Measurements from ENCODE around the gene HIC1. TPM values are rescaled to one million over a fixed set of nuclear protein-coding genes. Genes with fewer than 3 reads are reported as not detected.

HIC1 gene
- total RNA-seq, 1 donor from 2014 or later = 21.6 TPM

- no peak for DNase-seq (ENCODE audit: extremely low spot score, unreplicated experiment)
- H3K9me3 Mint-ChIP-seq = no peaks in the 10 kb centered on the region
- H3K4me1 Mint-ChIP-seq (ENCODE audit: unreplicated experiment) = peaks cover 34% of the 10 kb centered on the region
Observed at GRCh38 chr17:2094891-2095535, 40.1 kb downstream of the HIC1 start.

DNA sequence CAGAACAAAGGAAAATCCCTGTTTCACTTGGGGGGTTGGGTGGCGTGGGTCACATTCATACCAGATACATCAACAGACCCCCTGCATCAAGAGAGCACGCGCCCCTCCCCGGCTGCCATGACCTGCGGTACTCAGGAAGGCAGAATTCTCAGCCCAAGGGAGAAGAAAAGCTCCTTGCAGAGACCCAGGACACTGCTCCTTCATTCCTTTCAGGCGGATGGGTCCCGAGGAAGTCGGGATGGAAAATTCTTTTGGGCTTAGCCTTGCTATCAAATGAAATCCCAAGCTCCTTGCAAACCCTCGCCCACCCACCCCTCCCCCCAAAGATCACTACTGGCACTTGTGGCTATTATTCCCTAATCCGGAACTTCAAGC is 40.6 kb downstream of the HIC1 start:
- no peaks in the 10 kb centered on the region for H3K9me3 Mint-ChIP-seq
- peaks cover 29% of the 10 kb centered on the region for H3K4me1 Mint-ChIP-seq (ENCODE audit: unreplicated experiment)
- no peak overlapping the region for H3K4me3 Mint-ChIP-seq
- TF ChIP-seq, protein P1, sequence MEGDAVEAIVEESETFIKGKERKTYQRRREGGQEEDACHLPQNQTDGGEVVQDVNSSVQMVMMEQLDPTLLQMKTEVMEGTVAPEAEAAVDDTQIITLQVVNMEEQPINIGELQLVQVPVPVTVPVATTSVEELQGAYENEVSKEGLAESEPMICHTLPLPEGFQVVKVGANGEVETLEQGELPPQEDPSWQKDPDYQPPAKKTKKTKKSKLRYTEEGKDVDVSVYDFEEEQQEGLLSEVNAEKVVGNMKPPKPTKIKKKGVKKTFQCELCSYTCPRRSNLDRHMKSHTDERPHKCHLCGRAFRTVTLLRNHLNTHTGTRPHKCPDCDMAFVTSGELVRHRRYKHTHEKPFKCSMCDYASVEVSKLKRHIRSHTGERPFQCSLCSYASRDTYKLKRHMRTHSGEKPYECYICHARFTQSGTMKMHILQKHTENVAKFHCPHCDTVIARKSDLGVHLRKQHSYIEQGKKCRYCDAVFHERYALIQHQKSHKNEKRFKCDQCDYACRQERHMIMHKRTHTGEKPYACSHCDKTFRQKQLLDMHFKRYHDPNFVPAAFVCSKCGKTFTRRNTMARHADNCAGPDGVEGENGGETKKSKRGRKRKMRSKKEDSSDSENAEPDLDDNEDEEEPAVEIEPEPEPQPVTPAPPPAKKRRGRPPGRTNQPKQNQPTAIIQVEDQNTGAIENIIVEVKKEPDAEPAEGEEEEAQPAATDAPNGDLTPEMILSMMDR (conservative IDR thresholded peaks at IDR 0.05) = no peak
- peaks cover 5% of the 10 kb centered on the region for H3K36me3 Mint-ChIP-seq
- no peak overlapping the region for H3K27ac Mint-ChIP-seq
- DNase-seq (ENCODE audit: extremely low spot score, unreplicated experiment) = no peak
- H3K27me3 Mint-ChIP-seq = no peaks in the 10 kb centered on the region

More at GRCh38 chr17:2094891-2095535, 40.1 kb downstream of the HIC1 start:
- Mint-ChIP-seq H3K27me3 (no peaks in the 10 kb centered on the region), H3K27ac (peak overlapping the region; percentile 91), H3K4me3 (no peak overlapping the region), H3K36me3 (peaks cover 5% of the 10 kb centered on the region)
- TF ChIP-seq, protein P1 (conservative IDR thresholded peaks at IDR 0.05) = peak; percentile 39

- H3K27ac Mint-ChIP-seq = no peak overlapping the region
- TF ChIP-seq, protein P1 (conservative IDR thresholded peaks at IDR 0.05) = no peak
- H3K27me3 Mint-ChIP-seq = no peaks in the 10 kb centered on the region
- H3K4me1 Mint-ChIP-seq (ENCODE audit: unreplicated experiment) = peaks cover 18% of the 10 kb centered on the region
- H3K36me3 Mint-ChIP-seq = peaks cover 6% of the 10 kb centered on the region
- no peaks in the 10 kb centered on the region for H3K9me3 Mint-ChIP-seq
- no peak overlapping the region for H3K4me3 Mint-ChIP-seq
- no peak for DNase-seq (ENCODE audit: extremely low spot score, unreplicated experiment)
Observed at GRCh38 chr17:2101448-2102257, 46.8 kb downstream of the HIC1 start.

GRCh38 chr17:2102931-2103809 is 48.3 kb downstream of the HIC1 start:
- H3K4me1 Mint-ChIP-seq (ENCODE audit: unreplicated experiment) = peaks cover 29% of the 10 kb centered on the region
- peaks cover 6% of the 10 kb centered on the region for H3K36me3 Mint-ChIP-seq
- H3K9me3 Mint-ChIP-seq = no peaks in the 10 kb centered on the region
- H3K27ac Mint-ChIP-seq = no peak overlapping the region
- TF ChIP-seq, protein P1 (conservative IDR thresholded peaks at IDR 0.05) = no peak
- DNase-seq (ENCODE audit: extremely low spot score, unreplicated experiment) = no peak
- H3K27me3 Mint-ChIP-seq = no peaks in the 10 kb centered on the region
- no peak overlapping the region for H3K4me3 Mint-ChIP-seq

DNA sequence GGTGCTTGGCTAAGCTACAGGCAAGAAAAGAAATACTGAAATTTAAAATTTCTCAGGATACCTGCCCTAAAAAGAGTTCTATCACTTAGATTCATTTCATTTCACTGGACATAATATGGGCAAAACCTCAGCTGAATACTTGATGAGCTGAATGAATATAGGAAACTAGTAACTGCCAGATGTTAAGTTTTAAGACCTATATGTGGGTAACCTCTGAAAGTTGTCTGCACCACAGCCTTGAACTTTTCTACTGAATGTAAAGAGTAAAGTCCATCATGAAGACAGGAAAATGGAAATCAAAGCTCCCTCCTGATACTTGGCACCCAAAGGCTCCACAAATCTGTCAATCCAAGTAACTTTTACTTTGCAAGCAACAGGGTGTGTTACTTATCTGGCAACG is 50.8 kb downstream of the HIC1 start:
- Mint-ChIP-seq H3K36me3 (peaks cover 6% of the 10 kb centered on the region), H3K4me3 (no peak overlapping the region), H3K9me3 (no peaks in the 10 kb centered on the region), H3K27me3 (no peaks in the 10 kb centered on the region), H3K27ac (no peak overlapping the region), H3K4me1 (ENCODE audit: unreplicated experiment) (peaks cover 33% of the 10 kb centered on the region)
- TF ChIP-seq, protein P1 (conservative IDR thresholded peaks at IDR 0.05) = no peak
- no peak for DNase-seq (ENCODE audit: extremely low spot score, unreplicated experiment)

Data from type B pancreatic cell (in vitro differentiated cells).